D721Med (cell line): ENCODE results near the gene NOTO.
"Not testable (repeated sequence)": the region's sequence is repeated elsewhere in the genome, so short reads cannot be mapped to it uniquely, and the experiment has no call there.

Experiments
- DNase-seq: peaks from one replicate; pipeline ENCODE4 v3.0.0; 2011; ENCODE audit warnings: low spot score; ENCODE audit not compliant: insufficient read length
- FAIRE-seq: peaks from 2 replicates; lab custom pipeline; 2011; peaks lifted over from hg19 to GRCh38; lab: Jason Lieb, UNC
- CTCF ChIP-seq: IDR thresholded peaks from 2 replicates; pipeline ENCODE4 v1.5.1; 2012; ENCODE audit warnings: mild to moderate bottlenecking, control low read depth; ENCODE audit not compliant: insufficient read depth; ENCODE audit errors: missing control alignments

Gene NOTO

GRCh38 chr2:73202156-73203054 is at the start of gene NOTO:
NOTO (plus strand) TSS chr2:73202574; CDS start chr2:73202667, 93 bp downstream.
- TF ChIP-seq CTCF, result no peak
- FAIRE-seq (no peak), DNase-seq (no peak)

GRCh38 chr2:73156539-73157124 is 45.7 kb upstream of the NOTO start:
- FAIRE-seq, result no peak
- peak; percentile 40 for DNase-seq
- peak; percentile 70 for TF ChIP-seq CTCF

GRCh38 chr2:73162856-73163391 is 39.5 kb upstream of the NOTO start:
- no peak for TF ChIP-seq CTCF
- DNase-seq, result no peak
- no peak for FAIRE-seq

GRCh38 chr2:73163483-73164367 is 38.6 kb upstream of the NOTO start:
- peak; percentile 76 for TF ChIP-seq CTCF
- FAIRE-seq, result no peak
- peak; percentile 68 for DNase-seq

GRCh38 chr2:73165978-73166377 is 36.4 kb upstream of the NOTO start:
- DNase-seq, FAIRE-seq: not testable (repeated sequence)

- DNase-seq, FAIRE-seq: not testable (repeated sequence)
Measured at GRCh38 chr2:73166813-73167212, 35.6 kb upstream of the NOTO start.

- DNase-seq, FAIRE-seq: not testable (repeated sequence)
Measured at GRCh38 chr2:73168348-73168747, 34.0 kb upstream of the NOTO start.

- not testable (repeated sequence) for FAIRE-seq, DNase-seq
Measured at GRCh38 chr2:73170341-73170740, 32.0 kb upstream of the NOTO start.

GRCh38 chr2:73172963-73173362 is 29.4 kb upstream of the NOTO start:
- FAIRE-seq, result no peak
- no peak for DNase-seq
- TF ChIP-seq CTCF, result no peak
